IMR-90 (cell line): ENCODE measurements around the gene TLK2. TPM values are rescaled to one million over a fixed set of nuclear protein-coding genes. Genes with fewer than 3 reads are reported as not detected.

ENCODE experiments used
- ATAC-seq: fragments of 200-7000 bp; cut with Tn5 transposase; 2 replicates; pipeline ENCODE4 v1.9.1; 2020; ENCODE audit warnings: low read depth, mild to moderate bottlenecking, moderate library complexity
- BruUV-seq: library from RNA; stranded (reverse); fragments of 400-500 nt; replicated peaks from 2 replicates; lab custom pipeline; 2021; lab: Mats Ljungman, UMichigan
- CTCF ChIA-PET: fragments of 300-600 bp; formaldehyde crosslinking; extraction: SDS; loops from one replicate; lab custom pipeline; 2021; ENCODE audit warnings: antibody characterized with exemption; lab: Yijun Ruan, JAX
- POLR2A ChIA-PET: fragments of 300-600 bp; sonication (Branson Sonifier 250); formaldehyde crosslinking; loops from one replicate; lab custom pipeline; 2022; ENCODE audit warnings: antibody characterized with exemption; ENCODE audit not compliant: unreplicated experiment; lab: Charles Lee
- DNase-seq: peaks from one replicate; pipeline ENCODE4 v3.0.0; 2013
- H2AFZ ChIP-seq: replicated peaks from 2 replicates; pipeline ENCODE3; 2013; ENCODE audit warnings: low read length, mild to moderate bottlenecking; ENCODE audit not compliant: poor library complexity
- H2AK5ac ChIP-seq: 2 replicates; pipeline ENCODE4 v1.6.1; 2013; ENCODE audit warnings: low read depth, low read length, inconsistent platforms
- H2AK9ac ChIP-seq: replicated peaks from 2 replicates; pipeline ENCODE3; 2013; ENCODE audit warnings: mild to moderate bottlenecking, low read depth, low read length, moderate library complexity; ENCODE audit not compliant: poor library complexity
- H2BK120ac ChIP-seq: 2 replicates; pipeline ENCODE4 v1.6.1; 2013; ENCODE audit warnings: low read depth, low read length, inconsistent platforms
- H2BK15ac ChIP-seq: 3 replicates; pipeline ENCODE4 v1.6.1; 2013; ENCODE audit warnings: low read depth, low read length, inconsistent platforms
- H2BK20ac ChIP-seq: 2 replicates; pipeline ENCODE4 v1.6.1; 2013; ENCODE audit warnings: low read depth, mild to moderate bottlenecking, inconsistent platforms, low read length, moderate library complexity
- H2BK5ac ChIP-seq: 2 replicates; pipeline ENCODE4 v1.6.1; 2013; ENCODE audit warnings: mild to moderate bottlenecking, low read depth, low read length, inconsistent platforms; ENCODE audit not compliant: poor library complexity, severe bottlenecking
- H3K14ac ChIP-seq: replicated peaks from 2 replicates; pipeline ENCODE4 v1.6.1; 2013; ENCODE audit warnings: low read depth, low read length, inconsistent platforms
- H3K18ac ChIP-seq: 2 replicates; pipeline ENCODE4 v1.6.1; 2013; ENCODE audit warnings: low read depth, low read length, control low read depth
- H3K23ac ChIP-seq: 2 replicates; pipeline ENCODE4 v1.6.1; 2013; ENCODE audit warnings: low read depth, low read length, inconsistent platforms
- H3K27ac ChIP-seq: 2 replicates; pipeline ENCODE4 v1.5.1; 2013; ENCODE audit warnings: mild to moderate bottlenecking, control low read depth, low read length; ENCODE audit not compliant: insufficient read depth
- H3K27me3 ChIP-seq: 2 replicates; pipeline ENCODE4 v1.6.1; 2013; ENCODE audit warnings: low read length; ENCODE audit not compliant: control insufficient read depth, insufficient read depth
- H3K36me3 ChIP-seq: 2 replicates; pipeline ENCODE4 v1.6.1; 2013; ENCODE audit warnings: low read length, mixed read lengths; ENCODE audit not compliant: control insufficient read depth, insufficient read depth
- H3K4ac ChIP-seq: 2 replicates; pipeline ENCODE4 v1.6.1; 2013; ENCODE audit warnings: low read depth, low read length, inconsistent platforms
- H3K4me1 ChIP-seq: 2 replicates; pipeline ENCODE4 v1.6.1; 2013; ENCODE audit warnings: low read length, mixed read lengths; ENCODE audit not compliant: control insufficient read depth, insufficient read depth
- H3K4me2 ChIP-seq: 2 replicates; pipeline ENCODE4 v1.6.1; 2013; ENCODE audit warnings: low read depth, mild to moderate bottlenecking, control low read depth, low read length, moderate library complexity
- H3K4me3 ChIP-seq: 2 replicates; pipeline ENCODE4 v1.5.1; 2013; ENCODE audit warnings: low read depth, mild to moderate bottlenecking, control low read depth, low read length, moderate library complexity; ENCODE audit not compliant: insufficient read depth
- H3K56ac ChIP-seq: 2 replicates; pipeline ENCODE4 v1.6.1; 2013; ENCODE audit warnings: low read length, inconsistent platforms; ENCODE audit not compliant: insufficient read depth; ENCODE audit errors: extremely low read depth
- H3K79me1 ChIP-seq, 2 experiments: 2 replicates each; pipeline ENCODE4 v1.6.1; 2013; ENCODE audit warnings: low read length in 2 of 2, inconsistent platforms in 1 of 2, low read depth in 1 of 2
- H3K9ac ChIP-seq: 2 replicates; pipeline ENCODE4 v1.6.1; 2013; ENCODE audit warnings: low read depth, low read length, control low read depth
- H3K9me1 ChIP-seq: 2 replicates; pipeline ENCODE4 v1.6.1; 2013; ENCODE audit warnings: low read length, inconsistent platforms; ENCODE audit not compliant: insufficient read depth
- H3K9me3 ChIP-seq: 2 replicates; pipeline ENCODE4 v1.6.1; 2013; ENCODE audit warnings: low read length; ENCODE audit not compliant: control insufficient read depth, insufficient read depth
- H4K20me1 ChIP-seq: 2 replicates; pipeline ENCODE4 v1.6.1; 2013; ENCODE audit warnings: low read length, inconsistent platforms; ENCODE audit not compliant: insufficient read depth
- H4K5ac ChIP-seq: 2 replicates; pipeline ENCODE4 v1.6.1; 2013; ENCODE audit warnings: mild to moderate bottlenecking, low read depth, low read length, control low read depth
- H4K8ac ChIP-seq, 2 experiments: 2 replicates each; pipeline ENCODE4 v1.6.1; 2013; ENCODE audit warnings: low read depth in 2 of 2, low read length in 2 of 2, control low read depth in 1 of 2, inconsistent platforms in 1 of 2
- H4K91ac ChIP-seq: 2 replicates; pipeline ENCODE4 v1.6.1; 2013; ENCODE audit warnings: low read depth, low read length, inconsistent platforms; ENCODE audit not compliant: insufficient read depth
- BHLHE40 ChIP-seq: fragments of 150-350 bp; IDR thresholded peaks from 2 replicates; pipeline ENCODE4 v1.6.1; 2016; ENCODE audit warnings: mild to moderate bottlenecking, low read depth, low read length
- CEBPB ChIP-seq: IDR thresholded peaks from 2 replicates; pipeline ENCODE4 v1.6.1; 2012; ENCODE audit warnings: low read depth, low read length, improper control_type of control experiment
- CHD1 ChIP-seq: IDR thresholded peaks from 2 replicates; pipeline ENCODE4 v1.6.1; 2012; ENCODE audit warnings: low read depth, low read length, improper control_type of control experiment
- FOS ChIP-seq: fragments of 150-350 bp; IDR thresholded peaks from 2 replicates; pipeline ENCODE4 v1.6.1; 2016; ENCODE audit warnings: low read depth, low read length
- MAFK ChIP-seq: IDR thresholded peaks from 2 replicates; pipeline ENCODE4 v1.6.1; 2012; ENCODE audit warnings: low read depth, low read length, improper control_type of control experiment
- MAZ ChIP-seq: IDR thresholded peaks from 2 replicates; pipeline ENCODE4 v1.6.1; 2012; ENCODE audit warnings: low read depth, mild to moderate bottlenecking, low read length, improper control_type of control experiment, moderate library complexity, borderline replicate concordance
- NFE2L2 ChIP-seq: fragments of 150-350 bp; IDR thresholded peaks from 2 replicates; pipeline ENCODE4 v1.6.1; 2016; ENCODE audit warnings: low read depth, mild to moderate bottlenecking, low read length
- POLR2A ChIP-seq: IDR thresholded peaks from 2 replicates; pipeline ENCODE4 v1.6.1; 2012; ENCODE audit warnings: mild to moderate bottlenecking, low read depth, low read length
- RAD21 ChIP-seq: IDR thresholded peaks from 2 replicates; pipeline ENCODE4 v1.6.1; 2012; ENCODE audit warnings: low read length, improper control_type of control experiment
- RCOR1 ChIP-seq: IDR thresholded peaks from 2 replicates; pipeline ENCODE4 v1.6.1; 2012; ENCODE audit warnings: mild to moderate bottlenecking, low read length, improper control_type of control experiment; ENCODE audit not compliant: insufficient replicate concordance
- RFX5 ChIP-seq: IDR thresholded peaks from 2 replicates; pipeline ENCODE4 v1.8.0; 2012; ENCODE audit warnings: low read depth, mild to moderate bottlenecking, low read length, moderate library complexity
- SMC3 ChIP-seq: fragments of 150-350 bp; IDR thresholded peaks from 2 replicates; pipeline ENCODE4 v1.6.1; 2016; ENCODE audit warnings: low read depth, mild to moderate bottlenecking, antibody characterized with exemption, low read length, moderate library complexity
- USF2 ChIP-seq: fragments of 150-350 bp; IDR thresholded peaks from 2 replicates; pipeline ENCODE4 v1.6.1; 2017; ENCODE audit warnings: mild to moderate bottlenecking, antibody characterized with exemption, low read length, low read depth
- WGBS, 2 experiments: methylation state at CpG; one replicate each; pipeline versions ENCODE4 v1.1.5 to v1.1.7; 2013; ENCODE audit warnings: missing lambda C conversion rate in 2 of 2; ENCODE audit not compliant: insufficient read length in 1 of 2; ENCODE audit errors: extremely low coverage in 2 of 2; 5-methylcytosine and 5-hydroxymethylcytosine counted together
- dilution Hi-C: fragments of 300-500 bp; cut with HindIII; formaldehyde crosslinking; loops from one replicate; pipeline ENCODE4 v1.14.3; 2018; ENCODE audit warnings: low sequenced_read_pairs; ENCODE audit not compliant: unreplicated experiment
- in situ Hi-C: fragments of 300-500 bp; cut with MboI; formaldehyde crosslinking; loops from 3 replicates; pipeline ENCODE4 v1.14.3; 2019; ENCODE audit warnings: low sequenced_read_pairs, inconsistent platforms, mixed read lengths
- intact Hi-C: fragments of 100-400 bp; cut with micrococcal nuclease; formaldehyde crosslinking; loops from 2 replicates; pipeline ENCODE4 v1.10.0; 2022
- polyA plus RNA-seq, 3 experiments: library from polyadenylated mRNA; depleted of rRNA; stranded (reverse); fragments of >200 nt; gene quantifications; 2 replicates each; pipeline ENCODE4 v1.2.3, GENCODE V29; 2012; ENCODE audit warnings: low replicate concordance in 1 of 3
- total RNA-seq: library from RNA; depleted of rRNA; stranded (reverse); fragments of >200 nt; gene quantifications from 2 replicates; pipeline ENCODE4 v1.2.3, GENCODE V29; 2012

TLK2 gene
- total and polyA plus RNA-seq, 2 of the 4 experiments (the other 2 are of a cell fraction), result 35.7 to 39.4 TPM

GRCh38 chr17:62658136-62658920, 179.7 kb downstream of the TLK2 start:
- ATAC-seq (no peak), DNase-seq (no peak)
- no peak overlapping the region for H2AFZ ChIP-seq
- 93% methylated on average over 8 of the region's 15 CpGs; no CpG with 5 or more reads in 1 of the 2 experiments for WGBS, 2 experiments
- no peak overlapping the region for H2AK5ac ChIP-seq
- no peak for TF ChIP-seq SMC3
- TF ChIP-seq USF2, result no peak
- TF ChIP-seq NFE2L2, result no peak
- no peak for TF ChIP-seq MAFK
- TF ChIP-seq FOS, result no peak
- TF ChIP-seq RFX5, result no peak
- TF ChIP-seq CHD1, result no peak
- no peak for TF ChIP-seq MAZ
- no peak for TF ChIP-seq CEBPB
- no peak for TF ChIP-seq POLR2A
- TF ChIP-seq RCOR1, result no peak
- TF ChIP-seq BHLHE40, result no peak
- no peak for TF ChIP-seq RAD21
- no TSS peak for BruUV-seq
- H3K36me3 ChIP-seq, result peaks cover 18% of the 10 kb centered on the region
- no peak overlapping the region for H4K91ac ChIP-seq
- dilution Hi-C loops (no loop called here), intact Hi-C loops (loop anchor here (10.0 kb wide), 1 partner anchor 104 kb away; no protein-coding TSS in a partner anchor), in situ Hi-C loops (no loop called here)
- ChIA-PET CTCF (no interaction called here), POLR2A (no interaction called here)
- H2BK120ac ChIP-seq, result no peak overlapping the region
- no peak overlapping the region for H2BK15ac ChIP-seq
- peaks cover 66% of the 10 kb centered on the region for H4K20me1 ChIP-seq
- H3K23ac ChIP-seq, result no peak overlapping the region
- no peak overlapping the region for H3K14ac ChIP-seq
- no peak overlapping the region for H2BK5ac ChIP-seq
- H3K56ac ChIP-seq, result no peak overlapping the region
- no peak overlapping the region for H3K18ac ChIP-seq
- H4K8ac ChIP-seq, result no peak overlapping the region
- no peaks in the 10 kb centered on the region; the same call in 1 of the 2 replicates for H3K9me3 ChIP-seq
- peaks cover 27% of the 10 kb centered on the region for H3K9me1 ChIP-seq
- no peak overlapping the region for H2BK20ac ChIP-seq
- peaks cover 15% of the 10 kb centered on the region for H3K4me1 ChIP-seq
- no peak overlapping the region for H3K9ac ChIP-seq
- no peak overlapping the region for H3K27ac ChIP-seq
- H3K4me3 ChIP-seq, result no peak overlapping the region
- H3K4me2 ChIP-seq, result no peak overlapping the region
- H3K4ac ChIP-seq, result no peak overlapping the region
- H2AK9ac ChIP-seq, result no peak overlapping the region
- no peak overlapping the region for H4K5ac ChIP-seq
- H3K79me1 ChIP-seq, result peaks cover 43 to 93% of the 10 kb centered on the region in 2 experiments
- H3K27me3 ChIP-seq, result no peaks in the 10 kb centered on the region
